Tibial nerve (tissue), 4 donors: ENCODE data around the gene ARMH1. TPM values are rescaled to one million over a fixed set of nuclear protein-coding genes. Genes with fewer than 3 reads are reported as not detected.

ENCODE experiments used
- DNase-seq, 2 donors: peaks; one replicate each; pipeline ENCODE4 v3.0.0-alpha.2; 2019; ENCODE audit warnings: low spot score in 2 of 2
- H3K27ac ChIP-seq, 4 donors: fragments of 200-600 bp; sonication (generic) in 3 of 4; one replicate each; pipeline ENCODE4 v1.5.1; 2017 to 2019; ENCODE audit warnings: mild to moderate bottlenecking in 1 of 4
- H3K27me3 ChIP-seq, 2 donors: fragments of 200-600 bp; sonication (generic) in 1 of 2; one replicate each; pipeline versions ENCODE4 v1.5.1 to v1.6.0; 2017 to 2019
- H3K36me3 ChIP-seq, 3 donors: fragments of 200-600 bp; sonication (generic); one replicate each; pipeline ENCODE4 v1.5.1; 2018 to 2019
- H3K4me1 ChIP-seq, 4 donors: fragments of 200-600 bp; sonication (generic) in 3 of 4; one replicate each; pipeline ENCODE4 v1.5.1; 2017 to 2019
- H3K4me3 ChIP-seq, 4 donors: fragments of 200-600 bp; sonication (generic) in 3 of 4; one replicate each; pipeline ENCODE4 v1.5.1; 2017 to 2019; ENCODE audit warnings: mild to moderate bottlenecking in 1 of 4, moderate library complexity in 1 of 4
- H3K9me3 ChIP-seq, 4 donors: fragments of 200-600 bp; sonication (generic) in 3 of 4; one replicate each; pipeline ENCODE4 v1.5.1; 2017 to 2019
- EP300 ChIP-seq, 2 donors: sonication (generic); formaldehyde crosslinking; IDR thresholded peaks; one replicate each; pipeline ENCODE4 v1.6.1; 2017; ENCODE audit warnings: antibody characterized with exemption in 2 of 2, mild to moderate bottlenecking in 1 of 2
- POLR2A ChIP-seq, 2 donors: fragments of 450-650 bp; IDR thresholded peaks; one replicate each; pipeline ENCODE4 v1.6.1; 2017; ENCODE audit warnings: antibody characterized with exemption in 2 of 2, mild to moderate bottlenecking in 2 of 2, moderate library complexity in 2 of 2
- WGBS, 2 donors: methylation state at CpG; one replicate each; pipeline ENCODE4 v1.1.5; 2018; 5-methylcytosine and 5-hydroxymethylcytosine counted together
- total RNA-seq, 4 donors: library from RNA; depleted of rRNA; stranded (reverse); fragments of >200 nt; gene quantifications; one replicate each; pipeline ENCODE4 v1.1.0, GENCODE V29; 2016
- TF ChIP-seq, protein P1 (sequence below), 5 experiments: fragments of 200-600 bp in 3 of 5; fragments of 450-650 bp in 2 of 5; sonication (generic) in 3 of 5; IDR thresholded peaks; one replicate each; pipeline ENCODE4 v1.5.1; 2016 to 2019; ENCODE audit warnings: antibody characterized with exemption in 5 of 5, mild to moderate bottlenecking in 3 of 5, moderate library complexity in 2 of 5

ARMH1 gene
- total RNA-seq, 4 donors from 2014 or later = 0.66 to 7.1 (median 2.9) TPM

DNA sequence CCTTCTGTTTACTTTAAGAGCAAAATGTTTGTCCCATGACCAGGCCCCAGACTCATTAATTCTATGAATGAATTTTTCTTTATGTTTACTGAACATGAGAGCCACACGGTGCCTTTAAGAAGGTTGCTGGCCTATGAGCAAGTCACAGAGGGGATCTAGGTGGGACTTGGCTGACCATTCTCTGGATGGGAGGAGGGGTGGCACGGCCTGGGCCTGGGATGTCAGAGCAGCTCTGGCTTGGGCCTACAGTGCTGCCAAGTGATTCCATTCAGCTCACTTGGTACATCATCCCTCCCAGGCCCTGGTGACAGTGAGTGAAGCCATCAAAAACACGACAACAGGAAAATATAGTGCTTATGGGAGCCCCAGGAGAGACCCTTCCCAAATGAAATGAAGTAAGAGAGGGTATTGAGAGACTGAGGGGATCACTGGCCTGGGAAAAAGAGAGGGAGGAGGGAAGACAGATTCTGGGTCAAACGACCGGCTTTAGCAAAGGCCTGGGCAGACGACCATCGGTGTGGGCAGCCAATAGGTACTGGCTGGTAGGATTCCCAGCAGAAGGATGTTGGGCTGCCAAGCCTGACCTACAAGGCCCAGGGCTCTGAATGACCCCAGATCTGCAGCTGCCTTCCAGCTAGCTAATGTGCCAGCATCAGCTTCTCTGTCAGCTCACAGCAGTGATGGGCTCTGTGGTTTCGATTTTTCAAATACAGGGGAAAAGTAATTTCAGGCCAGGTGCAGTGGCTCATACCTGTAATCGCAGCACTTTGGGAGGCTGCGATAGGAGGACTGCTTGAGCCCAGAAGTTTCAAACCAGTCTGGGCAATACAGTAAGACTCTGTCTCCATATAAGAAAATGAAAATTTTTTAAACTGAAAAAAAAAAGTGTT is 3.5 kb upstream of the ARMH1 start:
- H3K4me1 ChIP-seq = peaks cover 0 to 42% (median 29%) of the 10 kb centered on the region in 4 donors
- peaks cover 0 to 3% (median 0%) of the 10 kb centered on the region in 3 donors for H3K36me3 ChIP-seq
- no peak for DNase-seq
- H3K9me3 ChIP-seq = no peaks in the 10 kb centered on the region
- H3K27me3 ChIP-seq = no peaks in the 10 kb centered on the region
- TF ChIP-seq POLR2A (IDR thresholded peaks at IDR 0.05) (no peak), EP300 (IDR thresholded peaks at IDR 0.05) (no peak)
- TF ChIP-seq, protein P1, sequence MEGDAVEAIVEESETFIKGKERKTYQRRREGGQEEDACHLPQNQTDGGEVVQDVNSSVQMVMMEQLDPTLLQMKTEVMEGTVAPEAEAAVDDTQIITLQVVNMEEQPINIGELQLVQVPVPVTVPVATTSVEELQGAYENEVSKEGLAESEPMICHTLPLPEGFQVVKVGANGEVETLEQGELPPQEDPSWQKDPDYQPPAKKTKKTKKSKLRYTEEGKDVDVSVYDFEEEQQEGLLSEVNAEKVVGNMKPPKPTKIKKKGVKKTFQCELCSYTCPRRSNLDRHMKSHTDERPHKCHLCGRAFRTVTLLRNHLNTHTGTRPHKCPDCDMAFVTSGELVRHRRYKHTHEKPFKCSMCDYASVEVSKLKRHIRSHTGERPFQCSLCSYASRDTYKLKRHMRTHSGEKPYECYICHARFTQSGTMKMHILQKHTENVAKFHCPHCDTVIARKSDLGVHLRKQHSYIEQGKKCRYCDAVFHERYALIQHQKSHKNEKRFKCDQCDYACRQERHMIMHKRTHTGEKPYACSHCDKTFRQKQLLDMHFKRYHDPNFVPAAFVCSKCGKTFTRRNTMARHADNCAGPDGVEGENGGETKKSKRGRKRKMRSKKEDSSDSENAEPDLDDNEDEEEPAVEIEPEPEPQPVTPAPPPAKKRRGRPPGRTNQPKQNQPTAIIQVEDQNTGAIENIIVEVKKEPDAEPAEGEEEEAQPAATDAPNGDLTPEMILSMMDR (IDR thresholded peaks at IDR 0.05) = no peak
- peak overlapping the region in 1 of 4 donors; percentile 23 for H3K27ac ChIP-seq
- H3K4me3 ChIP-seq = no peak overlapping the region
- WGBS, 2 donors = 82 to 83% methylated on average over 10 of the region's 10 CpGs

DNA sequence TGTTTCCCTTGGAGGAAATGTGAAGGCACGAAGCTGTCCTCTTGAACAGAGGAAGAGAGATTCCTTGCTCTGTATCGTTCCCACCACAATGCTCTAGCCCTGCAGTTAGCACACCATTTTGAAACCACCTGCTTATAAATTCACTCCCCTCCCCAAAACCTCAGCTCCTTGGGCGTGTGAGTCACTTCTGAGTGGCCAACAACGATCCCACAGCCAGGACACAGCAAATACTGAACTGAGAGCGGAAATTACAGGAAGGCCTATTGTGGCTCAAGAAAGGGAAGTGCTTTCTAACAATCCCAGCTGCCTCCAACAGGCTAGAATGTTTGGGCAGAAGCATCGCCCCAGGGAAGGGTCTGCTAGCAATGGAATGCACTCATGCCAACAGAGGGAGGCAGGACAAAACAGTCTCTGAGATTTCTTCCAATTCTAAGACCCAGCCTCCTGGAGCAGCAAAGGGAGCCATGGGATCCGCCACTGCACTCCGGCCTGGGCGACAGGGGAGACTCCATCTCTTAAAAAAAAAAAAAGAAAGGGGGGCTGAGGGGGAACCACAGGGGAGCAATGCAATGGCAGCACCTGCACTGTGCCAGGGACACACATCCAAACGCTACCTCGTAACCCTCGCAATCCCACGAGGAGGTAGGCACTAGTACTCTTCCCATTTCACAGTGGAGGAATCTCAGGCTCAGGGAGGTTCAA is 2.1 kb upstream of the ARMH1 start:
- TF ChIP-seq POLR2A (IDR thresholded peaks at IDR 0.05) = no peak
- TF ChIP-seq EP300 (IDR thresholded peaks at IDR 0.05) = peak in 1 of 2 donors; percentile 56
- no peak for DNase-seq
- no peak overlapping the region for H3K4me3 ChIP-seq
- H3K27ac ChIP-seq = peak overlapping the region in 3 of 4 donors; percentile 93 to 99 (median 97)
- peaks cover 0 to 56% (median 34%) of the 10 kb centered on the region in 4 donors for H3K4me1 ChIP-seq
- H3K9me3 ChIP-seq = no peaks in the 10 kb centered on the region
- no peaks in the 10 kb centered on the region for H3K27me3 ChIP-seq
- 65% methylated on average over 13 of the region's 13 CpGs for WGBS, 2 donors
- peaks cover 0 to 3% (median 0%) of the 10 kb centered on the region in 3 donors for H3K36me3 ChIP-seq

DNA sequence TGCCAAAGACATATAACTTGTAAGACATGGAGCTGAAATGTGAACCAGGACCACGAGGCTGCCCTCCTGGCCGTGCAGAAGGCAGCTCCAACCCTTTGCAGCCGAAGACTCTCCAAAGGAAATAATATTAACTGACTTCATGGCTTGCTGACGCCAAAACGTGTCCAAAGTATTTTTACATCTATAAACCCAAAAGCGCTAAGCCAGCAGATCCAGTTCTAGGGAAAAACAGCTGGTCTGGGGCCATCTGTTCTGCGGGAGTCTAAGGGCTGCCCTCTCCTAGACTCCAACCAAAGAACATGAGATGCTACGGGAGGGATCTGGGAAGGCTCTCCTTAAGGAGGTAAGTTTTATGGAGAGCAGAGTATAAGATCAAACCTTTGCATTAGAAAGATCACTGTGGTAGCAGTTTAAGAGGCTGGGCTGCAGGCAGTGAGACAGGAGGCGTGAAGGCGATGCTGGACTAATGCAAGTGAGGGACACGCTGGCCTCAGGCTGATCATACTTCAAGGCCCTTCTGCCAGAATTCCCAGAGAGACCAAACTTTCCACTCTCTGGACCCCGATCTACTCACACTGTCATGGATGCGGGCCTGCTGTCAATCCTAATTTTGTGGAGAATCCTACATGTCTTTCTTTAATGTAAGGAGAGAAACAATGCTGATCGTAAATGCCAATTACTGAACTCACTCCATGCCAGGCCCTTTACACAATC is 1.4 kb upstream of the ARMH1 start:
- 65 to 66% methylated on average over 14 of the region's 14 CpGs for WGBS, 2 donors
- Histone ChIP-seq H3K27me3 (no peaks in the 10 kb centered on the region), H3K4me3 (peak overlapping the region; percentile 60 to 78 (median 72)), H3K36me3 (peaks cover 0 to 3% (median 0%) of the 10 kb centered on the region in 3 donors), H3K9me3 (no peaks in the 10 kb centered on the region), H3K4me1 (peaks cover 0 to 64% (median 34%) of the 10 kb centered on the region in 4 donors), H3K27ac (peak overlapping the region; percentile 93 to 99 (median 98))
- no peak for TF ChIP-seq POLR2A (IDR thresholded peaks at IDR 0.05)
- no peak for TF ChIP-seq EP300 (IDR thresholded peaks at IDR 0.05)
- TF ChIP-seq, protein P1 (IDR thresholded peaks at IDR 0.05) = no peak
- no peak for DNase-seq

DNA sequence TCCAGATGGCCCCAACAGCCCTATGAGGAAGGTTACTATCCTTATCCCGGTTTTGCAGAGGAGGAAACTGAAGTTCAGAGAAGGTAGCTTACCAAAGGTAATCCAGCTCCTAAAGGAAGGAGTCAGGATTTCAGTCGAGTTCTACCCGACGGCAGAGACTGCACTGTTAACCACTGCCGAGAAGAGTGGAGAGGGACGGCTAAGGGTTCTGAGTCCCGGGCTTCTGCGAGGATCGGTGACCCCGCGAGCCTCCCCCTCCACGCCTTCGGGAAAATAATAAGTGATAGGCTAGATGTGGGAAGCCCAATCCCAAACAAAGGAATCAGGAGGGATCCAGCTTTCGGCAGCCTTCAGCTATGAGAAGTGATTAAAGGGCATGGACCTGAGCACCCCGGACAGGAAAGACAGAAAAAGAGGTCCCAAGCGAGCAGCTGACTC is 820 bp upstream of the ARMH1 start:
- TF ChIP-seq EP300 (IDR thresholded peaks at IDR 0.05) = peak in 1 of 2 donors; percentile 71
- TF ChIP-seq POLR2A (IDR thresholded peaks at IDR 0.05) = no peak
- peak overlapping the region; percentile 93 to 99 (median 98) for H3K27ac ChIP-seq
- H3K9me3 ChIP-seq = no peaks in the 10 kb centered on the region
- H3K36me3 ChIP-seq = peaks cover 0 to 3% (median 0%) of the 10 kb centered on the region in 3 donors
- H3K27me3 ChIP-seq = no peaks in the 10 kb centered on the region
- H3K4me3 ChIP-seq = peak overlapping the region; percentile 60 to 78 (median 72)
- peaks cover 0 to 69% (median 34%) of the 10 kb centered on the region in 4 donors for H3K4me1 ChIP-seq
- WGBS, 2 donors = 1 to 2% methylated on average over 16 of the region's 16 CpGs
- no peak for DNase-seq

DNA sequence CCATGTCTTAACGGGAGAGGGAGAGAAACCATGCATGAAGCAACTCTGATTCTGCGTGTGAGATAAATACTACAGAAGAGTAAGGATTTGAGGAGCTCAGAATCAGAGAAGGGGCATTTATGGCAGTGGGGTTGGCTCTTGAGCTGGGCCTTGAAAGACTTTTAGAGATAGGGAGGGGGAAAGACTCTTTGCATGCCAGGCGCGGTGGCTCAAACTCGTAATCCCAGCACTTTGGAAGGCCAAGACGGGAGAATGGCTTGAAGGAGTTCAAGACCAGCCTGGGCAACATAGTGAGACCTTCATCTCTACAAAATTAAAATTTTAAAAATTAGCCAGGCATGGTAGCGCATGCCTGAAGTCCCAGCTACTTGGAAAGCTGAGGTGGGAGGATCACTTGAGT is 672 bp downstream of the ARMH1 start:
- Histone ChIP-seq H3K27ac (peak overlapping the region; percentile 93 to 99 (median 98)), H3K36me3 (no peaks in the 10 kb centered on the region), H3K4me3 (peak overlapping the region; percentile 51 to 78 (median 72)), H3K4me1 (peaks cover 0 to 73% (median 34%) of the 10 kb centered on the region in 4 donors), H3K27me3 (no peaks in the 10 kb centered on the region), H3K9me3 (no peaks in the 10 kb centered on the region)
- WGBS, 2 donors = 84 to 89% methylated on average over 7 of the region's 7 CpGs
- TF ChIP-seq POLR2A (IDR thresholded peaks at IDR 0.05) = no peak
- no peak for TF ChIP-seq EP300 (IDR thresholded peaks at IDR 0.05)
- TF ChIP-seq, protein P1 (IDR thresholded peaks at IDR 0.05) = no peak
- no peak for DNase-seq
